Ureter (tissue), 1 donor: Measurements from ENCODE around the gene CACNA1E. TPM values are rescaled to one million over a fixed set of nuclear protein-coding genes. Genes with fewer than 3 reads are reported as not detected.

Experiments used
- DNase-seq: peaks from one replicate; pipeline ENCODE4 v3.0.0-alpha.2; 2020; ENCODE audit warnings: low spot score
- total RNA-seq: library from RNA; stranded (reverse); gene quantifications from one replicate; pipeline ENCODE4 v1.2.4, GENCODE V29; 2023
- donor health status: DM: yes; HTN: yes; CAD: no.

The CACNA1E gene
- total RNA-seq, 1 donor from 2014 or later = not detected

DNA sequence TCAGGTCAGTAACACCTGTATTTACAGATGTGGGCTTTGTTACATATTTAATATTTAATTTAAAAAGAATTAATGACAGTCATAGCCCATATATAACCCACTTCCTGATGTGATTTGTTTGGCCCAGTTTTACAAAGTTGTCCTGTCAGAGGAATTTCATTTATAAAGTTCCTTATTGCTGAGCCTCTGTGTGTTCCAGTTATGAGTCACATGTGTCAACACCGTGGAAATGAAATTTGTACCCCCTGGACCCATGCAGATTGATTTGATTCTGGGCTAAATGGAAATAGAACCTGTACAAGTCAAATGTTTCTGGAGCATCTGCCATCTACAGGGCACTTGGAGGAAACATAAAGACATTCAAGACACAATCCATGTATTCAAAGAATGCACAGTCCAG, 149.2 kb downstream of the CACNA1E start:
- no peak for DNase-seq

DNA sequence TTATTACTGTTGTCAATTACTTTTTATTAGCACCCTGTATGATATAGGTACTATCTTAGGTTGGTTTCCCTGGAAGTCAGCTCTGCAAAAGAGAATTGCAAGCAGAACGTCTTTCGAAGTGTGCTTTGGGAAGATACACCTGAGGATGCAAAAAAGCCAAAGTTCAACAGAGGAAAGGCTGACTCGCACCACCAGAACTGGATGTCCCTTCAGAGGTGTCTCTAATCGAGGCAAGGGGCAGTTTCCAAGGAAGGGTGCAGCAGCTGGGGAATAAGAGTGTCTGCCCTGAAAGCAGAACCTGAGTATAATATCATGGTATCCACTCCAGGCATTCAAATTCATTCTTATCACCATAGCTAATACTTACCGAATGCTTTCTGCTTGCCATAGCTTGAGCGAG, 149.6 kb downstream of the CACNA1E start:
- DNase-seq = no peak

DNA sequence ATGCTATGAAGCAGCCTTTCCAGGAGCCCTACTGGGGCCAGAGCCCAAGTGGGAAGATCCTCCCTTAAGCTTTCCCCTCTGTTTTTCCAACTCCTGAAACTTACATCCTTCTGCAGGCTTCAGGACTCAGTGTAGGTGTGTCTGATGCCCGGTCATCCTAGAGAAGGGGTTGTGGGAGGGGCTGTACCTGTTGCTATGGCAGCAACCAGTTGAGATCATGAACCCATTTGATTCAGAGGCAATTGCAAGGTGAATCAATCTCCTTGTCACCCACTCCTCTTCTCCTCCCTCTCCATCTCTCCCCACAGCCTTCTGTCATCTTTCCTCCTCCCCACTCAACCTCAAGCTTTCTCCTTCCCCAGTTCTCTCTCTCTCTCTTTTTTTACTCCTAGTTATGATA, 151.8 kb downstream of the CACNA1E start:
- no peak for DNase-seq

DNA sequence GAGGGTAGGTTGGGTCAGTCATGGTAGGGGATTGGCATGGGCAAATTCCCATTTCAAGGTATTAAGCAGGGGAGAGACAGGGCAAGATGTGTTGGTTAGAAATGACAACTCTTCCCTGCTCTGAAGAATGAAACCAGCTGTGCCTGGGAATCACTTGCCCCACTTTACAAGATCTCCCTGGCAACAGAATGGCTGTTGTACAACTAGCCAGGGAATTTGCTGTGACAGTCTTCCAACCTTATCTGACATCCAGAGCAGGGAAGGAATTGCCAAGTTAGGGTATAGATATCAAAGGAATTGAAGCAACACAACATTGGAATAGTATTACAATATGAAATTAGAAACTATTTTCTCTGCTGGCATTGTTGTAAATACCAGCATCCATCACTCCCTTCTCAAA, 154.7 kb downstream of the CACNA1E start:
- no peak for DNase-seq

DNA sequence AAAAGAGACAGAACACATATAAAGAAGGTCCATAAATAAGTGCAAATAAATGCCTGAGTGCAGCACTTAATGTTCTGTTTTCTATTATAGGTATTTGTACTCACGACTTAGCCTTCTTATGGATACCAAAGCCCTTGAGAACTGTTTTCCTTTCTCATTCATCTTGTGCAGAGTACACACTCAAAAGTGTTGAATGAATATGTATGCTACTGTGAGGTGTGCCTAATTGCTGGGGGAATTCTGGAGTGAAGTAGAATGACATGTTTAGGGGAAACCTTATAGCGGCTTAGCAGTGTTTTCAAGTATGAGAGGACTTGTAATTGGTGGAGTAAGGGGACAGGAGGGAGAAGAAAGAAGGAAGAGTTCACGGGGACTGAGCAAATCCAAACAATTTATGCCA, 157.6 kb downstream of the CACNA1E start:
- no peak for DNase-seq

DNA sequence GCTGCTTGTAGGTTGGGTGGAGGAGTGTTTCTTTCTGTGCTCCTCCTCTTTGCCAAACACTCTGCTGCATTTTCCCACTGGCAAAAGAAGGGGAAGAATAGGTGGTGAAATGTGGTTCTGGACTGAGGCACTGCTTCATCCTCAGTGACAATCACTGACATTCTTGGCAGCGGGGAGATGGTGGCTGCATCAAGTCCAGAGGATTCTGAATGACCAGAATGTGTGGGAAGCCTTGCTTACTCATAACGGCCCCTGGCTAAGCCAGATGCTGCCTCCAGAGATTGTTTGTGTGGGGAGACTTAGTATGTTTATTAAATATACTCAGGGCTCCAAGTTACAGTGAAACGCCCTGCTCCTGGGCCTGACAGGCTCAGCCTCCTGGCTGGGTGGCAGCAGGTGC, 160.3 kb downstream of the CACNA1E start:
- no peak for DNase-seq

DNA sequence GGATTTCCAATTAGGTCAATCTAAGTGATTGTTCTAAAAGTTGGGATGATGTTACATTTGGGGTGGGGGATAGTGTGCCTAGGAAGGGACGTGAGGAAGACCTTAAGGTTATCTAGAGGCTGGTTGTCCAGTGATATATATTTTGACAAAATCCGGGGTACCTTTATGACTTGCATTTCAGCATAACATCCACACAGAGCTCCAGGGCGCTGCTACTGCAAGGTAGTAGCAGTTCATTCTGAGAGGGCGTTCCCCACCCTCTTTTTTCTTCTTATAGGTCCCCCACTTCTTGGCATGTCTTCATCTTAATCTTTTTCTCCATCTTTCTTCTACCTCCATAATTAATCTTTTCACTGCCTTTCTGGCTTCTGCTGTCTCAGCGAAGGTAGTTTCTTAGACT, 161.9 kb downstream of the CACNA1E start:
- DNase-seq = no peak

DNA sequence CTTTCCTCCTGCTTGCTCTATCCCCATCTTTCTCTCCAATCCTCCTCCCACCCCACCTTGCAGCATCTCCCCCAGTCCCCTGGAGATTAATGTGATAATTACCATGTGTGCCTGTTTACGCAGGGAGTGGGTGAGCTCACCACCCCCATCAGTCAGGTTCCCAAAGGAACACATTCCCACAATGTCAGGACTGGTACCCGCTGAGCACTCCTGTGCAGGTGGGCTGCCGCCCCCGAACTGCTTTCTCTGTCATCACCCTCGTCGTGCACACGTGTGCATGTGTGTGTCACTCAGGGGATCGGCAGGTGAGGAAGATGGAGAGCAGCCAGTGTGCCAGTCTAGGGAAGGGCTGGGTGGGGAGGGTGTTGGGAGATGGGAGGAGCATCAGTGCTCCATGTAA, 163.4 kb downstream of the CACNA1E start:
- no peak for DNase-seq

DNA sequence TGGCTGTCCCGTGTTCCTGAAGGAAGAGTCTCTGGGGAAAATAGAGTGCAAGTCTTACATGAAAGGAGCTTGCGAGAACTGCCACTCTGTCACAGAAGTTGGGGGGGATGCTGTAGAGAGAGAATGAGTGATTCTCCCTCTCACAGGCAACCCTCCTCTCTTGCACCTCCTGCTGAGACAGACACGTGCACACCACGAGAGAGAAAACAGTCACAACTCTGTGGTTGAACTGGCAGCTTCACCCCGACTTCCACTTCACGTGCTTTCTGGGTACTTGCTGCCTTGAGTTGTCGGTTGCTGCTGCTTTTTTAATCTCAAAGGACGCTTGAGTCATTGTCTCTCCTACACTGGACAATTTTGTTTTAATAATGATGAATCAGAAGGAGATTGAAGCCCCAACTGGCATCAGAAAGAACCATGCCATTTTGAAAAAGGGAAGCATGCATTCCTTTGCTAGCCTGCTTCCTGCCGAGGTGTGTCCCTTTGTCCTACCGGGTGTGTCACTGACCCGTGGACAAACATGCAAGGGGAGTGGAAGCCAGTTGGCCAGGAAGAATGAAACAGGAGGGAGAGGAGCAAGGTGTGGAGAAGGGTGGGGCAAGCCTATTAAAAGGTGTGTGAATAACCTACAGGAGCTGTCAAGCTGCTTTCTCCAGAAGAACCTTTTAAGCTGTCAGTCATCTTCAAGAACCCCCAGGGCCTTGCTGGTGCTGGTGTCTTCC, 164.2 kb downstream of the CACNA1E start:
- DNase-seq = peak; percentile 62

DNA sequence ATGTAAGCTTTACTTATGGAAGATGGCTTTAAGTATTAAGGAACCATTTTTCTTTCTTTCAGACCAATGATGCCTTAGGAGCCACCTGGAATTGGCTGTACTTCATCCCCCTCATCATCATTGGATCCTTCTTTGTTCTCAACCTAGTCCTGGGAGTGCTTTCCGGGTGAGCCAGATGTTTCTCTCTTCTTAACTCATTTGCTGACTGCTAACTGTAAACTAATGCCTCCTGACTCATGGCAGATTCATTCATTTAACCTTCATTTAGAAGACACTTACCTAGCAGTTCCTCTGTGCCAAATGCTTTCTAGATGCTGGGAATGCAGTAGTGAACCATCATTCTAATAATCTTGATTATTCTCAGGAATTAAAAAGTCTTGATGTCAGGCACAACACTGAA, 168.0 kb downstream of the CACNA1E start:
- no peak for DNase-seq

DNA sequence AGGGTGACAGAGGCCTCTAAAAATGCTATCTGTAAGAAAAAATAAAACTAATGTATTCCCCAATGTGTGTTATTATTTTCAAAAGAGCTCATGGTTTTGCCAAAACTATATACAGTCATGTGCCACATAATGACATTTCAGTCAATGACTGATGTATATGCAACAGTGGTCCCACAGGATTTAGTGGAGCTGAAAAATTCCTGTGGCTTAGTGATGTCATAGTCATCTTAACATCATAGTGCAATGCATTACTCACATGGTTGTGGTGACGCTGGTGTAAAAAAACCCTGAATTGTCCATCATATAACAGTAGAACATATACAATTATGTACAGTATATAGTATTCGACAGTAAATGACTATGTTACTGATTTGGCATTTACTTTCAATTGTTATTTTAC, 172.4 kb downstream of the CACNA1E start:
- no peak for DNase-seq

DNA sequence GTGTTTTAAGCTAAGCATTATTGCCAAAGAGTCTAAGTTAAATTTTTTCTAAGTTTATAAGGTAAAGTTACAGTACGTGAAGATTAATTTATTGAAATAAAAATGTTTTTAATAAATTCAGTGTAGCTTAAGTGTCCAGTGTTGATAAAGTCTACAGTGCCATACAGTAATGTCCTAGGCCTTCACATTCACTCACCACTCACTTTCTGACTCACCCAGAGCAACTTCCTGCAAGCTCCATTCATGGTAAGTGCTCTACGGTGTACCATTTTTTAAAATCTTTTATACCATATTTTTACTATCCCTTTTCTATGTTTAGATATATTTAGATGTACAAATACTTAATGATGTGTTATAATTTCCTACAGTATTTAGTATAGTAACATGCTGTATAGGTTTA, 173.2 kb downstream of the CACNA1E start:
- no peak for DNase-seq

DNA sequence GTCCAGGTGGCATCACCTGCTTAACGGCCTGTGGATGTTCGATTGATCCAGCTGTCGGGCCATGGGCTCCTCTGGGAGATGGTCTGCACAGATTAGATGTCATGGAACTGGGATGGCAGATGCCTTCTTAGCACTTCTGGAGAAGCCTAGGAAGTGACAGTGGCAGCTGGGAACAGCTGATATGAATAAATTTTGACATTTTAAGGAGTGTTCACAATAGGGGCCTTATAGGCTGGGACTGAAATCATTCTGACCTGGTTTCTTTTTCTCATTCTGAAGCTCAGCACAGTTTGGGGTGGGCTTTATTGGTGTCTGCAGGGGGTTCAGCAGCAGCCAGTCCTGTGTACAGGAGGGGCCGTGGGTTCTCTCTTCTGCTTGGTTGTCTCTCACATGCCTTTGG, 175.3 kb downstream of the CACNA1E start:
- DNase-seq = no peak

DNA sequence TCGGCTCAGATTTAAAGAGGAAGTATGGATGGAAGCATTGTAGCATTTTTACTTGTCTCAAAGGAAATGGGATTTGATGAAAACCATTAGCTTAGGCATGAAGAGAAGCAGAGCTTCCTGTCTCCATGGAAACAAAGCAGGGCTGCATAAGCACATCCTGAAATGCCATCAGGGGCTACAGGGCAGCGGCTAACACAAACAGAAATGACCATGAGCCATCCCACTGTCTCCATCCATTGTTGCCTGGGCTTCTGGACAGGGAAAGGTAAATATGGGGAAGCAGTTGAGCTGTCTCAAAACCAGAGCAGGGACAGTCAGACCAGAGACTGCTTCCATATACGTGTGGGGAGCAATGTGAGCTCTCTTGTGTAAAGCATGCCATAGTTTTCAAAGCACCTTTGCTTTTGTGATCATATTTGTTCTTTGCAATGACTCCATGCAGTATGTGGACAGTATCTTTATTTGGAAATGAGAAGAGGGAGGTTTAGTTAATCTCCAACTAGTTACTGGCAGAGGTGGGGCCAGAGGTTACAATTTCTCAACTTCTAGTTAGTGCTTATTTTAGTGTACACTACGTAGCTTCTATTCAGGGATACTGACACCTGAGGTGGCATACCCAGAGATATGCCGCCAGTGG, 176.1 kb downstream of the CACNA1E start:
- no peak for DNase-seq

DNA sequence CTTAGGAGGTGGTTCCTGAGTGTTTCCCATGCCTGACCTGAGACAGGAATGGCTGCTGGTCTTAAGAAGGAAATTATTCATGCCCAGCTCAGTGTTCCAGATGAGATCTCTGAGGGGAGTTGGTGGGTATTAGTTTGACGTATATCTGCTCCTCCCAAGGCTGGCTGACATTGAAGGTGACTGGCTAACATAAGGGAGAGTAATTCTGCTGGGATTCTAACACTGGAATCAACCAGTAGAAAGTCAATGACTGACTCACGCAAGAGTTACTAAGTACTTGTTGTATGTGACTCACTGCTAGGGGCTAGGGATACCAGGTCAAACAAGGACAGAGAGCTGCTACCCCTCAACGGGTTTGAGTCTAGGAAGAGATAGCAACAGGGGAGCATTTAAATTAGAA, 177.3 kb downstream of the CACNA1E start:
- DNase-seq = no peak

DNA sequence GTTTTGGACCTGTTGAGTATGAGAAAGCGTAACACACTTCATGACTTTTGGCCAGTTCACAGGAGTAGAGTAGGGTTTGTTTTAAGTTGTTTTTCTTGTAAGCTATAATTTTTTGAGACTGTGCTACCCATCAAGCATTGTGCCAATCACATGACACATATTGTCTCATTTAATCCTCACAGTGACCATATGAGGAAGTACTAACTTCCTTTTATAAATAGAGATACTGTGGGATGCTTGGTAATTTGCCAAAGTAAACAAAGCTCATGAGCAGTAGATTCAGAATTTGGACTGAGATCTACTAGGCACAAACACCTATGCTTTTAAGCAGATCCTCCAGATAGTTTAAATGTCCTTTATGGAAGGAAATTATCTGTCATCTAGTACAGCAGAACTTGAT, 178.3 kb downstream of the CACNA1E start:
- no peak for DNase-seq

DNA sequence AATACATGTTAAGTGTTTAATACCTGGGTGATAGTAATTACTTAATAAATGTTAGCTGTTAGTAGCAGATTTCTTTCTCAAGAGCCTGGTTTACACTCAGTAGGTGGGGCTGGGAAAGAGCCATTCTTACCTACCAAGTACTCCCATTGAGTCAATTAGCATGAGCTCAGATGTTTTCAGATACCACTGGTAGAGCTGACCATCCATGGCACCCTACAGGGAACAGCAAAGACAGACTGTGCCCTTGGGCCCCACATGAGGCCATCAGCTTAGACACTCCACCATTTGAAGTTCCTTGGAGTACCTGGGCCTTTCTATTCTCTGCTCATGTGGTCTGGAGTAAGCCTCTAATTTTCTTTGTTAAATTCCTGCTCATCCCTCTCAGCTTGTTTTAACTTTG, 179.3 kb downstream of the CACNA1E start:
- no peak for DNase-seq

DNA sequence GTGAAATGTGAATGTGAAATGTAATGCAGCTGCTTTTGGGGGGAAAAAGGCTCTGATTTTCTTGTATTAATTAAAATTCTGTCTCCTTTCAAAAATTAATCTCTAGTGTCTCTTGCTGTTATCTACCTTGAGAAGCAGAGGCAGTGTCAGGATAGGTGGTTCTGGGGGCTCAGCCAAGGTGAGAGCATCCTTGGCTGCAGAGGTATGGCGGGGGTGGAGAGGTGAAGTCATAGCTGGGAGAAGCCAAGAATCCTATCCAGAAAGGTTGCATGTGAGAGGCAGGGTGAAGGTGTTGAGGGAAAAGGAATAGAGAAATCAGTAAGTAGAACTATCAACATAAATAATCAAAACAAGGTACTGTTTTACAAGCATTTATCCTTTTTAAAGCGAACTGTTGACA, 181.2 kb downstream of the CACNA1E start:
- no peak for DNase-seq

DNA sequence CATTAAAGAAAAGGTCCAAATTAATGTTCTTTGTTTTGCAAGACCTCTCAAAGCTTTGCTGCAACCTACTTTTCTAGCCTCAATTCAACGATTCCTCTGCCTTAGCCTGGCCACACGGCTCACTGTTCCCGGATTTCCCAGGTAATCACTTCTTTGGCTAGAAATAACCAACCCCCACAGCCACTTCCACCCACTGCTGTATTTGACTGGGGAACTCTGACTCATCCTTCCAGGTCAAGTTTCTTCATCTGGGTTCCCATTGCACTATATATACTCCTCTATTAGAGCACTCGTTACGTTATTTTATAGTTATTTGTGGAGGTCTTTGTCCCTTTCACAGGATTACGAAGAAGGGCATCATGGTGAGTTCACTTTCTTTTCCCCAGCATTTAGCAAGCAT, 185.9 kb downstream of the CACNA1E start:
- no peak for DNase-seq

DNA sequence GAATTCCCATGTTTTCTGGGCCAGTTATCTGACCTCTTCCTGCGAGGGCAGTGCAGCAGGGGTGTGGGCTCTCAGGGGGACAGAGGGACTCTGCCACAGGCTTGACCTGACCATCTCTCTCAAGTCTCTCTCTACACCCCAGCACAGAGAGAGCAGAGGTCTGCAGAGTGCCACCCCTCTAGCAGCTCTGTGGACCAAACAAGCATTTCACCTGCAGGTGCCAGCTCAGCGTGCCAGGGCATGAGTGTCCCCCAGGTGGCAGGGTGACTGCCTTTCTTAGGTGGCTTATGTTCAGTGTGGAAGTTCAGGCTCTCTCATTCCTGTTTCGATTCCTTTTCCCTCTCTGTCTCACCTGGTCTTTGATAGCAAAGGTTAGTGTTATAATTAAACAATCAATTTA, 191.3 kb downstream of the CACNA1E start:
- no peak for DNase-seq

DNA sequence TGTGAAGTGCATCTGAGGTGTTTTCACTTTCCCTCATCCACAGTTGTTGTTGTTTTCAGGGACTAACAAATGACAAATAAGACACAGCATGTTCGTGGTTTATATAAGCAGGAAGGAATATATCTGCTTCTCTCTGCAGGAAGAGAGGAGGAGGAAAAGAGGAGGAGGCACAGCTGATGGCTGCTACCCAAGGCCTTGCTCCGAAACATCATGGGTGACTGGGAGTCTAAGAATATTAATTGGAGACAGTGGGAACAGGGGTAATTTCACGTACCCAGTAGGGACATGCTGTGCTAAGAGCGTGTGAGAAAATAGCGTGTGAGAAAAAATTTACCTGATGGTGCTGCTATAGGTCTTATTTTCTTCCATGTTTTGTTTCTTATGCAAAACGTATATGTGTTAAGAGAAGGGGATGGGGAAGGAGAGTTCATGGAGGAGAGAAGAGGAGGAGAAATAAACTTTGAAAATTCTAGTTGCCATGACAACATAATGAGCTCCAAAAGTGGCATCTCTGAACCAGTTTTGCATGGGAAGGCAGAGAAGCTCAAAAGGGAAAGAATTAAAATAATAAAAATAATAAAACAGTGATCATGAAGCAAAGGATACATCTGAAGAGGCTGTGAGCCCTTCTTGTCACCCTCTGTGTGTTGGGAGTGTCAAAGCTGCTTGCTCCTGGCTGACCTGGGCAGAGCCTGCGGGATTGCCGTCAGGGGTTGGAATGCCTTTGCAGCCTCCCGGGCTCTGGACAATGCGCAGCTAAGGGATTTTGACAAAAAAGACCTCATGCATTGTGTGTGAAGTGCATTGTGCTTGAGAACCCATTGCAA, 192.0 kb downstream of the CACNA1E start:
- no peak for DNase-seq

DNA sequence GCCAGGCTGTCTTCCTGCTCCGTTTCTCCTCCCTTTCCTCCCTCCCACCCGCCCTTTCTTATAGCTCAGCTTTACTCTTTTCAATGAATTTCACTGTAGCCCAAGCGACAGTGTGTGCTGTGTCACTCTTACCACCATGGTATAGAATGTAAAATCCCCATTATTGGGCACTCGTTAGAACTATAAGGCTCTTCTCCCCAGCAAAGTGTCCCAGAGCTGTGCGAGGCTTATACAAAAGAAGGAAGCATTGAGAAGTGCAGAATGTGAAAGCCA, 192.5 kb downstream of the CACNA1E start:
- DNase-seq = no peak

DNA sequence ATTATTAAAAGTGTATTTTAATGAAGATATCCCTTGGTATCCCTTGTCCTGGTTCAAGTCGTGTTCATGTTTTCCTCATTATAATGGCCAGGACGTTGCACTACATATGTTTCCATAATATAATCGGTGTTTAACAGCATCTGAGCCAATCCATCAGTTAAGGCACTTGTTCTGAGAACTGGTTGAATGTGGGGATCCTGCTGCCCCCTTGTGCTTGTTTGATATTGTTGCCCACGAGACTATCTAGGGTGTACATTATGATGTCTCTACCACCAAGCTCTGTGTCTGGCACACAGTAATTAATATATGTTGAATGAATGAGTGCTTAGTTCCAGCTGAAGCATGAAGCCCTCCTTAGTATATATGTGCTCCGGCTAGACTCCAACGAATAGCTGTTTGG, 193.0 kb downstream of the CACNA1E start:
- no peak for DNase-seq
